ENCODE measurements around the gene IAPP.
"Not testable (repeated sequence)": the region's sequence is repeated elsewhere in the genome, so short reads cannot be mapped to it uniquely, and the experiment has no call there.

IAPP gene

DNA sequence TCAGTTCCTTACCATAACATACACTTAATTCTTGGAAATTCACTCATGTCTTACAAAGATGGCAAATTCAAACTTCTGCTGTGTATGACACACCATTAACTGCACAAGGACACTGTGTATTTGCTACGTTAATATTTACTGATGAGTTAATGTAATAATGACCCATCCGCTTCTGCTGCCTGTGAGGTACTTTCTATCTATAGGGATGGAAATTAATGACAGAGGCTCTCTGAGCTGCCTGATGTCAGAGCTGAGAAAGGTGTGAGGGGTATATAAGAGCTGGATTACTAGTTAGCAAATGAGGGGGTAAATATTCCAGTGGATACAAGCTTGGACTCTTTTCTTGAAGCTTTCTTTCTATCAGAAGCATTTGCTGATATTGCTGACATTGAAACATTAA, at the start of gene IAPP:
TSS of gene IAPP (plus strand) at position 301 of the 400 bp plus-strand sequence. CDS start 450 bp downstream, outside the sequence.
- DNase-seq (ENCODE audit: low read depth), result no peak

GRCh38 chr12:21323736-21324135, 49.0 kb upstream of the IAPP start:
- DNase-seq (ENCODE audit: low read depth), result no peak

DNA sequence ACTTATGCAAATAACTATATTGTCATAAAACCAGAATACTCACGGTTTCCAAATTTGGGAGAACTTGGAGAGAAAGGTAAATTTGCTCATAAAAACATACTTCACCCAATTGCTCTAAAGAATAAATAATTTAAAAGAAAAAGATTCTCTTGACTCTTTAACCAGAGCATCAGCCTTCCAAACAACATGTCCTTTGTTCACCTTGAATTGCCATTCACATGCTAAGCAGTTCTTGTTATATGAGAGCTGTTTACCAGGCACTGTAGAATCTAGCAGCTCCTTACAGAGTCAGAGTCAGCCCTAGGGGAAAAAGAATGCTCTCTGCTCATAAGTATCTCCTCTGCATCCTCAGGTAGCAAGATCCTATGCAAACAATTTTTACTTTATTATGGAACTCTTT, 48.2 kb upstream of the IAPP start:
- DNase-seq (ENCODE audit: low read depth), result no peak

- DNase-seq (ENCODE audit: low read depth), result no peak
Observed at GRCh38 chr12:21328578-21328977, 44.1 kb upstream of the IAPP start.

GRCh38 chr12:21330682-21331253, 41.9 kb upstream of the IAPP start:
- DNase-seq (ENCODE audit: low read depth), result no peak

DNA sequence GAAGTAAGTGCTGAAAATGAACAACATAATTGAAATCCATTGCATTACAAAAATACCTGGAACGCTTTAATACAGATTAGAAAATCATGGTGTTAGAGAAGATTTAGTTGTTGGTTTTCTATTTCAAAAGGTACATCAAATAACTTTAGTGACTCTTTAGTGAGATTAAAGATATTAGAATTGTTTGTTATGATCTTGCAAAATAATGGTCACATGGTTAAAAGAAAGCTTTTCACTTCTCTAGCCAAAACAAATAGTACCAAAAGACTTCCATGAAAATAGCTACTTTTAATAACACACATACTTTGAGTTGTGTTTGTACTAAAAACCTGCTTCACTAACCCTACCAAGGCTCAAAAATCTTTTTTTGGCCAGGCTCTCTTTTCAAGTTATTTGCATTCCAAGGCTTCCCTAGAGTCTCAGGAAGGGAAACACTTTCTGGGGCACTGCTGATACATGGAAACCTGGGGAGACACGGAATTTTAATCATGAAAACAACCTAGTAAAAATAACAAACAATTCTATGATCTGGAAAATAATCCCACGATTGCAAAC, 37.9 kb upstream of the IAPP start, which contains the start of gene SLCO1A2:
TSS of gene SLCO1A2 (minus strand) at position 147 of the 555 bp plus-strand sequence. CDS start 270 bp downstream, outside the sequence.
- DNase-seq (ENCODE audit: low read depth), result no peak

DNA sequence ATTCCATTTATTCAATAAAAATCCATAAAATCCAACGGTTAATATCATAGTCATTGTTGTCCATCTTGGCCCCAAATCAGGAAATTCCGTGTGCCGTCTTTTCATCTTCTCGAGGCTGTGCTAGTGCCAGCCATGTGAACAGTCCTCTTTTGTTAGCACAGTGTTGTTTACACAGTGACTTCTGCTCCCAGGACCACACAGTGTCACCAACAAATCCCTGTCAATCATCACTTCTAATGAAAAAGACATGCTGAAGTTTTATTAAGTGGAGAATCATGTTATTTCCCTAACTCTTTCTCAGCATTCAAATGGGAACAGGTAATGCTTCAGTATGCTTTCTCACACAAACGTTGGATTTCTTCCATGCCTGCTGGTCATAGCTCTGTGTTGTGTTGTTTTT, 36.0 kb upstream of the IAPP start:
- no peak for DNase-seq (ENCODE audit: low read depth)

- DNase-seq (ENCODE audit: low read depth), result no peak
Observed at GRCh38 chr12:21337453-21337852, 35.2 kb upstream of the IAPP start.

GRCh38 chr12:21337959-21338744, 34.5 kb upstream of the IAPP start:
- no peak for DNase-seq (ENCODE audit: low read depth)

GRCh38 chr12:21339921-21340320, 32.8 kb upstream of the IAPP start:
- DNase-seq (ENCODE audit: low read depth), result no peak

- DNase-seq (ENCODE audit: low read depth), result no peak
Observed at GRCh38 chr12:21340403-21340802, 32.3 kb upstream of the IAPP start.

DNA sequence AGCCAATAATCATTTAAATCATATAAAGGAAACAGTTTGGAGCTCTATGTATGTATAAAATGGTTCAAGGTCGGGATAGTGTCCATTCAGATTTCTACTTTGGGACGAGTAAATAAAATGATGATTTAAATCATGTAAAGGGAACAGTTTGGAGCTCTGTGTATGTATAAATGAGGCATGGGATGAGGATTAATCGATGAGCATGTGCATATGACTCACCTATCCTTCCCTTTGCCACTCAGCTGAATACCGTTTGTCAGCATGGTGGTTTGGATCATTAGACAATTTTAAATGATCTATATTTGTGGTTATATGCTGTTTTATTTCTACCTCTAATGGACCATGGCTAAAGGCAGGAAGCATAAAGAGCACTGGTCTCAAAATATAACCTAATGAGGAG, 30.9 kb upstream of the IAPP start:
- no peak for DNase-seq (ENCODE audit: low read depth)

GRCh38 chr12:21343636-21344035, 29.1 kb upstream of the IAPP start:
- DNase-seq (ENCODE audit: low read depth), result no peak

- DNase-seq (ENCODE audit: low read depth), result no peak
Observed at GRCh38 chr12:21346542-21347205, 26.0 kb upstream of the IAPP start.

DNA sequence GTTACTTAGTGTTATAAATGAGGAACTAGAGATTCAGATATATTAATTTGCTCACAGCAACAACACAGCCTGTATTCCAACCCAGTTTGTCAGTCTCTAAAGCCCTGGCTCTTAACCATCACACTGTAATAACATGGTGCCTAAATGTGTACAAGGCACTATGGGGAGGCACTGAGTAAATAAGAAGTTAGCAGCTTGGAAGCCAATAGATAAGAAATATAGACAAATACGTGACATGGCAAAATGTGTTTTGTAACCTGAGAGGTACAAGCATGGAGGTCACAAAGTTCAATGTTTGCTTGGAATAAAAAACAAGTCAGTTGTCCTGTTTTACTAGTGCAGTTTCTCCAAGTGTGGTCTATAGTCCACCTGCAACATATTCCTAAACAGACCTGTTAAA, 21.7 kb upstream of the IAPP start:
- no peak for DNase-seq (ENCODE audit: low read depth)

DNA sequence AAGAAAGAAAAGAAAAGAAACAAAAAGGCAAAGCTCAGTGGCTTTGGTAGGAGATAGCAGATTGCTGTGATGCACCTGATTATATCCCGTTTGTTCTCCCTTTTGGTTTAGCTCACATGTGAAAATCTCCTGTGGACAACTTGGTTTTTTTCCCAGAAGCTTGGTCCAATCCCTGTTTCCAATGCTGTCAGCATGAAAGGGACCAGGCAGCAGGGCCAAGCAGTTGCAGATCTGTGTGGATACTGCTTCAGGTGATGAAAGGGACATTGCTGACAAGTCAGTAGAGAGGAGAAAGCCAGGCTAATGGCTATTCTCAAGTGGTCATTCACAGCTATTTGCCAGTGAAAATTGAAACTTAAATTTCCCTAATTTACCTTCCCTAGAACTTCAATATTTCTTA, 19.2 kb upstream of the IAPP start:
- DNase-seq (ENCODE audit: low read depth), result no peak

GRCh38 chr12:21353948-21354347, 18.8 kb upstream of the IAPP start:
- no peak for DNase-seq (ENCODE audit: low read depth)

GRCh38 chr12:21354641-21355040, 18.1 kb upstream of the IAPP start:
- no peak for DNase-seq (ENCODE audit: low read depth)

DNA sequence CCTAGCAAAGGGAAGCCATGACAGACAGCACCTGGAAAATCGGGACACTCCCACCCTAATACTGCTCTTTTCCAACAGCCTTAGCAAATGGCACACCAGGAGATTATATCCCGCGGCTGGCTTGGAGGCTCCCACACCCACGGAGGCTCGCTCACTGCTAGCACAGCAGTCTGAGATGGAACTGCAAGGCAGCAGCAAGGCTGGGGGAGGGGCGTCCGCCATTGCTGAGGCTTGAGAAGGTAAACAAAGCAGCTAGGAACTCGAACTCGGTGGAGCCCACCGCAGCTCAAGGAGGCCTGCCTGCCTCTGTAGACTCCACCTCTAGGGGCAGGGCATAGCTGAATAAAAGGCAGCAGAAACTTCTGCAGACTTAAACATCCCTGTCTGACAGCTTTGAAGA, 12.1 kb upstream of the IAPP start:
- not testable (repeated sequence) for DNase-seq (ENCODE audit: low read depth)

DNA sequence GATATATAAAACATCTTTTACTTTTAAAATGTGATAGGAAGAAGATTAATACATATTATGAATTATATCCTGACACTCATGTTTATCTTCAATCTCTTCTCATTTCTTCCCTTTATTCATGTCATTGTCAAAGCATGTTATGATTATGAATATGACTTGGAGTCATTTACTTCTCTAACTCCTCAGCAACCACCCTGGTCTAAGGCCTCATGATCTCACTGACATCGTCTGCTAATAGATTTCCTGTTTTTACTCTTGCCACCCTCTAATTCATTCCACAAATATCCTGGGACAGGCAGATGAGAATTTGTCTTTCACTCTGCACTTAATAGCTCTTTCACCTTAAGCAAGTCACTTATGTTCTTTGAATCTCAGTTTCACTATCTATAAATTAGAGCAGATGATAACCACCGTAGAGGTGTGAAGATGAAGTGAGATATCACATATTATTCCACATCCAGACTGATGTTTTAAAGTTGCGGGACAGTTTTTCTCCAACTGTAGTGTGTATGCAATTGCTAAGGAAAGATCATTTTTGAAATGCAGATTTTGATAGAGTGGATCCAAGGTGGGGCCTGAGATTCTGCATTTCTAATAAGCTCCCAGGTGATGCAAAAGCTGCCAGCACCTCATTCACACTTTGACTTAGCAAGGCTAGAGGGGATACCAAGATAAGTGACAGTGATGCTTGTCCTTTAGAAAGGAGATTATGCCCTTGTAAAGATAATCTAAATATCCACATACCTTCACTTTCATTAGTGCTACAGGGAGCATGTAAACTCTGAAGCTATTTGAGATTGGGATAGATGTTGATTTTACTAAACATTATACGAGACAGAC, 3.3 kb upstream of the IAPP start:
- DNase-seq (ENCODE audit: low read depth), result no peak

DNA sequence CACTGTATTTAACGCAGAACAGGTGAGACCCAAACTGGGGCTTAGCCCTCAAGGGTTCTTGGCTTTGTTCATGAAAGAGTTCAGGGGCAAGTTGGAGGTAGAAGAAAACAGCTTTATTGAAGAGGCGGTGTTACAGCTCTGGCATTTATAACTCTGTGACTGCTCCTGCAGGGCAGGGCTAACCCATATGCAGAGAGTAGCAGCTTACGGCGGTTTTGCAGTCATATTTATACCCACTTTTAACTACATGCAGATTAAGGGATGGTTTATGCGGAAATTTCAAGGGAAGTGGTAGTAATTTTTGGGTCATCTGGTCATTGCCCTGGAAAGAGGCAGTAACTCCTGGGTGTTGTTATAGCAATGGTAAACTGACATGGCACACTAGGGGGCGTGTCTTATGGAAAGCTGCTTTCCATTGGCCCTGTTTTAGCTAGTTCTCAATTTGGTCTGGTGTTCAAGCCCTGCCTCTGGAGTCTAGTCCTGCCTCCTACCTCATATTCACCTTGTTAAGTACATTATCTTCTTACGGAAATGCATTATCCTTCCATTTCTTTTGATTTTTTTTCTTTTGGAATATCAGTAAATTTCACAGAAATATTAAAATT, 1.8 kb upstream of the IAPP start:
- no peak for DNase-seq (ENCODE audit: low read depth)

DNA sequence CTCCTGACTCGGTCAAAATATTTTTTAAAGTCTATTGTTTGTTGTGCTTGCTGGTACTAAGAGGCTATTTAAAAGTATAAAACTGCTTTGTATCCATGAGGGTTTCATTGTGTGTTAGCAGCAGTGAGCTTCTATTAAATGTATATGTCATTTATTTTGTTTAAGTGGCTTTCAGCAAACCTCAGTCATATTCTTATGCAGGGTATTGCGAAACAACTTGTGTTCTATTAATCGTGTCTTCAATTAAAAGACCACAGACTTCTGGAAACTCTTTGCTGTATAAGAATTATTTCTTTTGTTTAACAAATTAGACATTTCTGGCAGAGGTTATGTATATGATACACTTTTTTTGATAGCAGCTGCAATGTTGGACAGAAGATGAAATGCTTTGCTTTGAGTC, 6.5 kb downstream of the IAPP start:
- no peak for DNase-seq (ENCODE audit: low read depth)
